NB4 (cell line): ENCODE results near the gene LRMDA.

Experiments
- CTCF ChIP-seq: IDR thresholded peaks from one replicate; pipeline ENCODE4 v1.5.1; 2012; ENCODE audit warnings: low read depth, low read length
- MAX ChIP-seq: IDR thresholded peaks from 2 replicates; pipeline ENCODE4 v1.6.1; 2011; ENCODE audit warnings: low read depth, low read length
- POLR2A ChIP-seq: IDR thresholded peaks from 2 replicates; pipeline ENCODE4 v1.6.1; 2011; ENCODE audit warnings: mild to moderate bottlenecking; ENCODE audit not compliant: insufficient read length; ENCODE audit errors: extremely low read depth

- TF ChIP-seq POLR2A (no peak), CTCF (no peak), MAX (no peak)
Observed at GRCh38 chr10:76024460-76025123, 593.2 kb downstream of the LRMDA start.
